HG03439 (cell line): ENCODE measurements around the gene ZNF484.
"Not testable (repeated sequence)": the region's sequence is repeated elsewhere in the genome, so short reads cannot be mapped to it uniquely, and the experiment has no call there.

Experiments
- ATAC-seq: cut with Tn5 transposase; IDR thresholded peaks from one replicate; pipeline ENCODE4 v1.9.1; 2021; ENCODE audit warnings: mild to moderate bottlenecking, moderate library complexity; ENCODE audit not compliant: unreplicated experiment

Gene ZNF484

GRCh38 chr9:92864152-92864551, 13.7 kb downstream of the ZNF484 start:
- no peak for ATAC-seq

GRCh38 chr9:92860867-92861266, 17.0 kb downstream of the ZNF484 start:
- ATAC-seq: no peak

- ATAC-seq: no peak
Measured at GRCh38 chr9:92857236-92857635, 20.6 kb downstream of the ZNF484 start.

- ATAC-seq: no peak
Measured at GRCh38 chr9:92853716-92854115, 24.1 kb downstream of the ZNF484 start.

- no peak for ATAC-seq
Measured at GRCh38 chr9:92850898-92851297, 26.9 kb downstream of the ZNF484 start.

- ATAC-seq: not testable (repeated sequence)
Measured at GRCh38 chr9:92848740-92849139, 29.1 kb downstream of the ZNF484 start.

GRCh38 chr9:92846662-92847145, 31.1 kb downstream of the ZNF484 start:
- ATAC-seq: no peak

- ATAC-seq: not testable (repeated sequence)
Measured at GRCh38 chr9:92838411-92838810, 39.4 kb downstream of the ZNF484 start.

- ATAC-seq: no peak
Measured at GRCh38 chr9:92837191-92837590, 40.6 kb downstream of the ZNF484 start.

- no peak for ATAC-seq
Measured at GRCh38 chr9:92829420-92829819, 48.4 kb downstream of the ZNF484 start.

GRCh38 chr9:92825065-92825464, 52.8 kb downstream of the ZNF484 start:
- ATAC-seq: not testable (repeated sequence)

GRCh38 chr9:92820964-92821363, 56.9 kb downstream of the ZNF484 start:
- no peak for ATAC-seq

- ATAC-seq: not testable (repeated sequence)
Measured at GRCh38 chr9:92819898-92820297, 57.9 kb downstream of the ZNF484 start.

- ATAC-seq: not testable (repeated sequence)
Measured at GRCh38 chr9:92809629-92810326, 68.1 kb downstream of the ZNF484 start.

- no peak for ATAC-seq
Measured at GRCh38 chr9:92808726-92809451, 68.9 kb downstream of the ZNF484 start.

GRCh38 chr9:92807757-92808725, 69.8 kb downstream of the ZNF484 start:
- ATAC-seq: no peak

GRCh38 chr9:92807031-92807756, 70.6 kb downstream of the ZNF484 start:
- no peak for ATAC-seq

GRCh38 chr9:92804727-92805126, 73.1 kb downstream of the ZNF484 start:
- ATAC-seq: no peak

GRCh38 chr9:92798358-92798757, 79.5 kb downstream of the ZNF484 start:
- no peak for ATAC-seq

GRCh38 chr9:92796337-92796804, 81.5 kb downstream of the ZNF484 start:
- ATAC-seq: not testable (repeated sequence)
